ENCODE data around the gene BCL6B. TPM values are rescaled to one million over a fixed set of nuclear protein-coding genes. Genes with fewer than 3 reads are reported as not detected.
"Not testable (repeated sequence)": the region's sequence is repeated elsewhere in the genome, so short reads cannot be mapped to it uniquely, and the experiment has no call there.

BCL6B gene
- total RNA-seq, 2 donors from 2014 or later: 2.9 to 7.0 TPM

- Mint-ChIP-seq H3K27me3 (ENCODE audit: insufficient read depth) (peaks cover 40% of the 10 kb centered on the region), H3K4me3 (no peak overlapping the region), H3K36me3 (ENCODE audit: low read depth) (no peaks in the 10 kb centered on the region), H3K27ac (no peak overlapping the region), H3K9me3 (no peaks in the 10 kb centered on the region), H3K4me1 (peaks cover 13% of the 10 kb centered on the region)
- H3K9ac ChIP-seq (ENCODE audit: extremely low read depth, low read length, poor library complexity, severe bottlenecking): no peak overlapping the region
- H3K4me3 ChIP-seq (ENCODE audit: low read length): no peak overlapping the region
- 90 to 98% methylated on average over 3 to 5 of the region's 6 CpGs for WGBS, 2 experiments (ENCODE audit: insufficient coverage in 1 of 2, insufficient read length in 1 of 2)
- H3K36me3 ChIP-seq (ENCODE audit: control insufficient read depth, insufficient read depth, low read length): no peaks in the 10 kb centered on the region
- no peak for DNase-seq
- TF ChIP-seq CTCF (conservative IDR thresholded peaks at IDR 0.05): no peak
- H3K9me3 ChIP-seq (ENCODE audit: control insufficient read depth, low read length): no peaks in the 10 kb centered on the region
- H3K27me3 ChIP-seq (ENCODE audit: control insufficient read depth, insufficient read depth, low read length, poor library complexity, severe bottlenecking): peaks cover 41% of the 10 kb centered on the region
- no peak overlapping the region for H3K27ac ChIP-seq (ENCODE audit: low read depth, low read length)
- peaks cover 4% of the 10 kb centered on the region for H3K4me1 ChIP-seq (ENCODE audit: control insufficient read depth, insufficient read depth, low read length)
Observed at GRCh38 chr17:7047566-7047965, 24.7 kb downstream of the BCL6B start.

- peaks cover 27% of the 10 kb centered on the region for H3K27me3 ChIP-seq (ENCODE audit: control insufficient read depth, insufficient read depth, low read length, poor library complexity, severe bottlenecking)
- Mint-ChIP-seq H3K4me1 (peaks cover 13% of the 10 kb centered on the region), H3K9me3 (no peaks in the 10 kb centered on the region), H3K4me3 (no peak overlapping the region), H3K27ac (no peak overlapping the region), H3K27me3 (ENCODE audit: insufficient read depth) (peaks cover 27% of the 10 kb centered on the region), H3K36me3 (ENCODE audit: low read depth) (no peaks in the 10 kb centered on the region)
- H3K27ac ChIP-seq (ENCODE audit: low read depth, low read length): no peak overlapping the region
- no peak for DNase-seq
- no peaks in the 10 kb centered on the region for H3K9me3 ChIP-seq (ENCODE audit: control insufficient read depth, low read length)
- H3K9ac ChIP-seq (ENCODE audit: extremely low read depth, low read length, poor library complexity, severe bottlenecking): no peak overlapping the region
- 76 to 92% methylated on average over 5 of the region's 6 CpGs for WGBS, 2 experiments (ENCODE audit: insufficient coverage in 1 of 2, insufficient read length in 1 of 2)
- TF ChIP-seq CTCF (conservative IDR thresholded peaks at IDR 0.05): no peak
- H3K4me1 ChIP-seq (ENCODE audit: control insufficient read depth, insufficient read depth, low read length): peaks cover 2% of the 10 kb centered on the region
- no peaks in the 10 kb centered on the region for H3K36me3 ChIP-seq (ENCODE audit: control insufficient read depth, insufficient read depth, low read length)
- no peak overlapping the region for H3K4me3 ChIP-seq (ENCODE audit: low read length)
Observed at GRCh38 chr17:7048968-7049367, 26.1 kb downstream of the BCL6B start.

GRCh38 chr17:7050583-7050982, 27.7 kb downstream of the BCL6B start:
- H3K27me3 Mint-ChIP-seq (ENCODE audit: insufficient read depth): peaks cover 12% of the 10 kb centered on the region
- H3K27me3 ChIP-seq (ENCODE audit: control insufficient read depth, insufficient read depth, low read length, poor library complexity, severe bottlenecking): peaks cover 10% of the 10 kb centered on the region
- not testable (repeated sequence) for H3K27ac Mint-ChIP-seq; H3K27ac ChIP-seq (ENCODE audit: low read depth, low read length); H3K36me3 Mint-ChIP-seq (ENCODE audit: low read depth); H3K4me3 Mint-ChIP-seq; H3K4me3 ChIP-seq (ENCODE audit: low read length); H3K4me1 ChIP-seq (ENCODE audit: control insufficient read depth, insufficient read depth, low read length); DNase-seq; H3K9me3 Mint-ChIP-seq; H3K9me3 ChIP-seq (ENCODE audit: control insufficient read depth, low read length); H3K9ac ChIP-seq (ENCODE audit: extremely low read depth, low read length, poor library complexity, severe bottlenecking); H3K36me3 ChIP-seq (ENCODE audit: control insufficient read depth, insufficient read depth, low read length)
- peaks cover 12% of the 10 kb centered on the region for H3K4me1 Mint-ChIP-seq
- WGBS, 2 experiments (ENCODE audit: insufficient coverage in 1 of 2, insufficient read length in 1 of 2): 87 to 91% methylated on average over 6 to 9 of the region's 9 CpGs

GRCh38 chr17:7056386-7056785, 33.5 kb downstream of the BCL6B start:
- no peaks in the 10 kb centered on the region for H3K9me3 Mint-ChIP-seq
- Histone ChIP-seq H3K9me3 (ENCODE audit: control insufficient read depth, low read length) (no peaks in the 10 kb centered on the region), H3K9ac (ENCODE audit: extremely low read depth, low read length, poor library complexity, severe bottlenecking) (no peak overlapping the region), H3K4me3 (ENCODE audit: low read length) (no peak overlapping the region), H3K27me3 (ENCODE audit: control insufficient read depth, insufficient read depth, low read length, poor library complexity, severe bottlenecking) (no peaks in the 10 kb centered on the region), H3K27ac (ENCODE audit: low read depth, low read length) (no peak overlapping the region), H3K4me1 (ENCODE audit: control insufficient read depth, insufficient read depth, low read length) (no peaks in the 10 kb centered on the region), H3K36me3 (ENCODE audit: control insufficient read depth, insufficient read depth, low read length) (no peaks in the 10 kb centered on the region)
- H3K36me3 Mint-ChIP-seq (ENCODE audit: low read depth): no peaks in the 10 kb centered on the region
- no peak for TF ChIP-seq CTCF (conservative IDR thresholded peaks at IDR 0.05)
- no peak overlapping the region for H3K4me3 Mint-ChIP-seq
- 93 to 100% methylated on average over 1 to 4 of the region's 4 CpGs for WGBS, 2 experiments (ENCODE audit: insufficient coverage in 1 of 2, insufficient read length in 1 of 2)
- no peak for DNase-seq
- H3K27me3 Mint-ChIP-seq (ENCODE audit: insufficient read depth): peaks cover 3% of the 10 kb centered on the region
- no peak overlapping the region for H3K27ac Mint-ChIP-seq
- H3K4me1 Mint-ChIP-seq: no peaks in the 10 kb centered on the region
